Measurements from ENCODE around the gene SAXO1. TPM values are rescaled to one million over a fixed set of nuclear protein-coding genes. Genes with fewer than 3 reads are reported as not detected.

SAXO1 gene
- total and polyA plus RNA-seq, 4 donors: under 0.01 to 0.05 (median 0.01) TPM; not detected in 1

- H3K9me3 ChIP-seq (ENCODE audit: control insufficient read depth in 4 of 4, low read length in 3 of 4): peaks cover 0 to 16% (median 8%) of the 10 kb centered on the region in 4 donors
- no peak overlapping the region for H3K27ac ChIP-seq (ENCODE audit: low read depth in 1 of 2, low read length in 2 of 2)
- no peak overlapping the region for H3K9ac ChIP-seq (ENCODE audit: low read depth in 1 of 2, low read length in 2 of 2)
- TF ChIP-seq GABPA (IDR thresholded peaks at IDR 0.05 in 1 of 2, conservative IDR thresholded peaks at IDR 0.05 in 1 of 2) (no peak), FOXA1 (IDR thresholded peaks at IDR 0.05) (no peak), ZBTB33 (IDR thresholded peaks at IDR 0.05) (no peak), ATF3 (IDR thresholded peaks at IDR 0.05) (no peak), RAD21 (IDR thresholded peaks at IDR 0.05) (no peak), FOXA2 (IDR thresholded peaks at IDR 0.05) (no peak), SP1 (IDR thresholded peaks at IDR 0.05) (no peak), REST (IDR thresholded peaks at IDR 0.05) (no peak), TAF1 (conservative IDR thresholded peaks at IDR 0.05) (no peak), JUND (IDR thresholded peaks at IDR 0.05) (no peak)
- TF ChIP-seq, protein P1, sequence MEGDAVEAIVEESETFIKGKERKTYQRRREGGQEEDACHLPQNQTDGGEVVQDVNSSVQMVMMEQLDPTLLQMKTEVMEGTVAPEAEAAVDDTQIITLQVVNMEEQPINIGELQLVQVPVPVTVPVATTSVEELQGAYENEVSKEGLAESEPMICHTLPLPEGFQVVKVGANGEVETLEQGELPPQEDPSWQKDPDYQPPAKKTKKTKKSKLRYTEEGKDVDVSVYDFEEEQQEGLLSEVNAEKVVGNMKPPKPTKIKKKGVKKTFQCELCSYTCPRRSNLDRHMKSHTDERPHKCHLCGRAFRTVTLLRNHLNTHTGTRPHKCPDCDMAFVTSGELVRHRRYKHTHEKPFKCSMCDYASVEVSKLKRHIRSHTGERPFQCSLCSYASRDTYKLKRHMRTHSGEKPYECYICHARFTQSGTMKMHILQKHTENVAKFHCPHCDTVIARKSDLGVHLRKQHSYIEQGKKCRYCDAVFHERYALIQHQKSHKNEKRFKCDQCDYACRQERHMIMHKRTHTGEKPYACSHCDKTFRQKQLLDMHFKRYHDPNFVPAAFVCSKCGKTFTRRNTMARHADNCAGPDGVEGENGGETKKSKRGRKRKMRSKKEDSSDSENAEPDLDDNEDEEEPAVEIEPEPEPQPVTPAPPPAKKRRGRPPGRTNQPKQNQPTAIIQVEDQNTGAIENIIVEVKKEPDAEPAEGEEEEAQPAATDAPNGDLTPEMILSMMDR (IDR thresholded peaks at IDR 0.05; ENCODE audit: low read depth, low read length, missing input control): no peak
- H3K4me1 ChIP-seq (ENCODE audit: control insufficient read depth in 4 of 4, insufficient read depth in 4 of 4, low read length in 3 of 4): no peaks in the 10 kb centered on the region
- H3K27me3 ChIP-seq (ENCODE audit: control insufficient read depth in 4 of 4, insufficient read depth in 4 of 4, low read length in 3 of 4): no peaks in the 10 kb centered on the region
- no peaks in the 10 kb centered on the region for H3K36me3 ChIP-seq (ENCODE audit: control insufficient read depth in 4 of 4, insufficient read depth in 3 of 4, low read depth in 1 of 4, low read length in 3 of 4)
- H3K4me3 ChIP-seq (ENCODE audit: low read depth in 1 of 3, low read length in 3 of 3): no peak overlapping the region
- no peak for DNase-seq (ENCODE audit: low spot score)
- 86% methylated on average over 2 of the region's 2 CpGs for WGBS
These were observed 136.4 kb downstream of the SAXO1 start for GRCh38 chr9:18896531-18897179.

- Histone ChIP-seq H3K27me3 (ENCODE audit: control insufficient read depth in 4 of 4, insufficient read depth in 4 of 4, low read length in 3 of 4) (no peaks in the 10 kb centered on the region), H3K9ac (ENCODE audit: low read depth in 1 of 2, low read length in 2 of 2) (no peak overlapping the region), H3K9me3 (ENCODE audit: control insufficient read depth in 4 of 4, low read length in 3 of 4) (peaks cover 0 to 16% (median 8%) of the 10 kb centered on the region in 4 donors), H3K36me3 (ENCODE audit: control insufficient read depth in 4 of 4, insufficient read depth in 3 of 4, low read depth in 1 of 4, low read length in 3 of 4) (no peaks in the 10 kb centered on the region), H3K4me3 (ENCODE audit: low read depth in 1 of 3, low read length in 3 of 3) (no peak overlapping the region), H3K4me1 (ENCODE audit: control insufficient read depth in 4 of 4, insufficient read depth in 4 of 4, low read length in 3 of 4) (no peaks in the 10 kb centered on the region), H3K27ac (ENCODE audit: low read depth in 1 of 2, low read length in 2 of 2) (no peak overlapping the region)
- DNase-seq (ENCODE audit: low spot score): no peak
- no peak for TF ChIP-seq MAX (IDR thresholded peaks at IDR 0.05)
- TF ChIP-seq ATF3 (IDR thresholded peaks at IDR 0.05): no peak
- TF ChIP-seq, protein P1 (IDR thresholded peaks at IDR 0.05; ENCODE audit: low read depth, low read length, missing input control): no peak
These were observed 137.0 kb downstream of the SAXO1 start for GRCh38 chr9:18896004-18896403.
